HepG2 (cell line): ENCODE results near the gene MAP3K2. TPM values are rescaled to one million over a fixed set of nuclear protein-coding genes. Genes with fewer than 3 reads are reported as not detected.

ENCODE experiments used
- ESRRA ChIP-seq: sonication (generic); formaldehyde crosslinking; IDR thresholded peaks from 2 replicates; pipeline ENCODE4 v1.5.1; 2020; ENCODE audit warnings: mild to moderate bottlenecking, low read depth, missing genetic modification reagents
- GABPA ChIP-seq, 2 experiments: IDR thresholded peaks; 2 replicates each; pipeline ENCODE4 v1.6.1; 2011 to 2016; ENCODE audit warnings: low read depth in 2 of 2, low read length in 1 of 2, missing biosample characterization in 1 of 2, missing genetic modification characterization in 1 of 2
- GTF2F1 ChIP-seq: fragments of 150-350 bp; IDR thresholded peaks from 2 replicates; pipeline ENCODE4 v1.6.1; 2014; ENCODE audit warnings: low read length
- KLF6 ChIP-seq: IDR thresholded peaks from 2 replicates; pipeline ENCODE4 v1.8.0; 2016; ENCODE audit warnings: missing biosample characterization, missing genetic modification reagents
- NAIF1 ChIP-seq: sonication (generic); formaldehyde crosslinking; IDR thresholded peaks from 2 replicates; pipeline ENCODE4 v1.5.0; 2020; ENCODE audit warnings: mild to moderate bottlenecking, missing genetic modification reagents, borderline replicate concordance
- PATZ1 ChIP-seq: sonication (generic); formaldehyde crosslinking; IDR thresholded peaks from 2 replicates; pipeline ENCODE4 v1.4.0; 2020; ENCODE audit warnings: missing genetic modification reagents
- SRSF4 ChIP-seq: fragments of 200-400 bp; formaldehyde crosslinking; IDR thresholded peaks from one replicate; pipeline ENCODE4 v1.6.1; 2018; ENCODE audit warnings: mild to moderate bottlenecking, low read depth, low read length, moderate library complexity; ENCODE audit not compliant: poor library complexity, severe bottlenecking
- TBL1XR1 ChIP-seq: fragments of 150-350 bp; IDR thresholded peaks from 2 replicates; pipeline ENCODE4 v1.6.1; 2014; ENCODE audit warnings: borderline replicate concordance, low read length; ENCODE audit not compliant: partially characterized antibody
- TSC22D2 ChIP-seq: sonication (generic); formaldehyde crosslinking; IDR thresholded peaks from 2 replicates; pipeline ENCODE4 v1.5.1; 2020; ENCODE audit warnings: missing genetic modification reagents, mild to moderate bottlenecking, borderline replicate concordance
- ZFP82 ChIP-seq: sonication (generic); formaldehyde crosslinking; IDR thresholded peaks from 2 replicates; pipeline ENCODE4 v1.5.1; 2020; ENCODE audit warnings: mild to moderate bottlenecking, missing genetic modification reagents, borderline replicate concordance
- ZNF235 ChIP-seq: sonication (generic); formaldehyde crosslinking; IDR thresholded peaks from 2 replicates; pipeline ENCODE4 v1.8.1; 2023; ENCODE audit warnings: mild to moderate bottlenecking, missing genetic modification reagents, borderline replicate concordance
- ZNF253 ChIP-seq: sonication (generic); formaldehyde crosslinking; IDR thresholded peaks from 2 replicates; pipeline ENCODE4 v1.8.0; 2022; ENCODE audit warnings: mild to moderate bottlenecking, missing genetic modification reagents, borderline replicate concordance
- ZNF264 ChIP-seq: sonication (generic); formaldehyde crosslinking; IDR thresholded peaks from 2 replicates; pipeline ENCODE4 v1.4.0; 2020; ENCODE audit warnings: missing genetic modification reagents
- ZNF33A ChIP-seq: sonication (generic); formaldehyde crosslinking; IDR thresholded peaks from 2 replicates; pipeline ENCODE4 v1.5.1; 2020; ENCODE audit warnings: missing genetic modification reagents, mild to moderate bottlenecking, moderate library complexity, borderline replicate concordance
- ZNF44 ChIP-seq: sonication (generic); formaldehyde crosslinking; IDR thresholded peaks from 2 replicates; pipeline ENCODE4 v1.5.1; 2020; ENCODE audit warnings: mild to moderate bottlenecking, missing genetic modification reagents
- ZNF616 ChIP-seq: sonication (generic); formaldehyde crosslinking; IDR thresholded peaks from 2 replicates; pipeline ENCODE4 v1.5.0; 2020; ENCODE audit warnings: low read depth, mild to moderate bottlenecking, missing genetic modification reagents
- ZNF891 ChIP-seq: sonication (generic); formaldehyde crosslinking; IDR thresholded peaks from 2 replicates; pipeline ENCODE4 v1.5.0; 2020; ENCODE audit warnings: mild to moderate bottlenecking, missing genetic modification reagents
- ZSCAN20 ChIP-seq: sonication (generic); formaldehyde crosslinking; IDR thresholded peaks from 2 replicates; pipeline ENCODE4 v1.4.0; 2020; ENCODE audit warnings: missing genetic modification reagents, mild to moderate bottlenecking, borderline replicate concordance
- polyA plus RNA-seq, 8 experiments: library from polyadenylated mRNA; depleted of rRNA in 3 of 8; stranded (reverse) in 7 of 8; unstranded in 1 of 8; fragments of >200 nt; fragmentation: Illumina TruSeq in 4 of 8; extraction: Trizol in 4 of 8; gene quantifications; 2 replicates each; pipeline versions ENCODE4 v1.2.1 to v1.2.3, GENCODE V29; 2011 to 2016; ENCODE audit warnings: low read depth in 4 of 8, missing spikeins in 1 of 8, mixed read lengths in 1 of 8; ENCODE audit not compliant: insufficient read depth in 1 of 8
- total RNA-seq, 5 experiments: library from RNA; depleted of rRNA; stranded (reverse); fragments of >200 nt; fragmentation: Illumina TruSeq; extraction: Trizol; gene quantifications; 2 replicates each; pipeline ENCODE4 v1.2.3, GENCODE V29; 2016; ENCODE audit warnings: low read depth in 1 of 5
- TF ChIP-seq, protein P1 (sequence below): sonication (generic); formaldehyde crosslinking; IDR thresholded peaks from 2 replicates; pipeline ENCODE4 v1.5.0; 2020; ENCODE audit warnings: mild to moderate bottlenecking, missing genetic modification reagents
- TF ChIP-seq, protein P2 (sequence below): sonication (generic); formaldehyde crosslinking; IDR thresholded peaks from 2 replicates; pipeline ENCODE4 v1.8.1; 2023; ENCODE audit warnings: mild to moderate bottlenecking, moderate library complexity, missing genetic modification reagents
- TF ChIP-seq, protein P3 (sequence below): IDR thresholded peaks from 2 replicates; pipeline ENCODE4 v1.6.1; 2016; ENCODE audit warnings: missing genetic modification reagents, missing compliant biosample characterization

MAP3K2 gene
- total and polyA plus RNA-seq, 2 of the 13 experiments (the other 11 are each of a cell fraction or from before 2014, with no cell fraction given), result 12.2 to 37.2 TPM

DNA sequence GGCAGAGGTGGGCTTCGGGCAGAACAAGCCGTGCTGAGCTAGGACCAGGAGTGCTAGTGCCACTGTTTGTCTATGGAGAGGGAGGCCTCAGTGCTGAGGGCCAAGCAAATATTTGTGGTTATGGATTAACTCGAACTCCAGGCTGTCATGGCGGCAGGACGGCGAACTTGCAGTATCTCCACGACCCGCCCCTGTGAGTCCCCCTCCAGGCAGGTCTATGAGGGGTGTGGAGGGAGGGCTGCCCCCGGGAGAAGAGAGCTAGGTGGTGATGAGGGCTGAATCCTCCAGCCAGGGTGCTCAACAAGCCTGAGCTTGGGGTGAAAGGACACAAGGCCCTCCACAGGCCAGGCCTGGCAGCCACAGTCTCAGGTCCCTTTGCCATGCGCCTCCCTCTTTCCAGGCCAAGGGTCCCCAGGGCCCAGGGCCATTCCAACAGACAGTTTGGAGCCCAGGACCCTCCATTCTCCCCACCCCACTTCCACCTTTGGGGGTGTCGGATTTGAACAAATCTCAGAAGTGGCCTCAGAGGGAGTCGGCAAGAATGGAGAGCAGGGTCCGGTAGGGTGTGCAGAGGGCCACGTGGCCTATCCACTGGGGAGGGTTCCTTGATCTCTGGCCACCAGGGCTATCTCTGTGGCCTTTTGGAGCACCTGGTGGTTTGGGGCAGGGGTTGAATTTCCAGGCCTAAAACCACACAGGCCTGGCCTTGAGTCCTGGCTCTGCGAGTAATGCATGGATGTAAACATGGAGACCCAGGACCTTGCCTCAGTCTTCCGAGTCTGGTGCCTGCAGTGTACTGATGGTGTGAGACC is 30.7 kb upstream of the MAP3K2 start, which contains the start of gene PROC (continued):
- TF ChIP-seq ESRRA (CRISPR knock-in tag), result peak; percentile 62; the same call in 1 of the 2 replicates
- peak; percentile 92; the same call in 1 of the 2 replicates for TF ChIP-seq ZNF616 (CRISPR knock-in tag)
- peak; percentile 6 for TF ChIP-seq TBL1XR1
- peak; percentile 94 for TF ChIP-seq ZNF891
- TF ChIP-seq ZNF33A (CRISPR knock-in tag), result no peak
- no peak; the same call in 1 of the 2 replicates for TF ChIP-seq ZFP82
- peak; percentile 69 for TF ChIP-seq ZNF264 (CRISPR knock-in tag)
- no peak; the same call in 1 of the 2 replicates for TF ChIP-seq NAIF1
- no peak for TF ChIP-seq GABPA (IDR thresholded peaks at IDR 0.05; ENCODE audit: low read depth, low read length)
- TF ChIP-seq GABPA (CRISPR knock-in tag; IDR thresholded peaks at IDR 0.05; ENCODE audit: low read depth), result peak; percentile 26; the same call in 1 of the 2 replicates
- TF ChIP-seq PATZ1, result peak; percentile 86
- TF ChIP-seq SRSF4, result no peak
- TF ChIP-seq, protein P1, sequence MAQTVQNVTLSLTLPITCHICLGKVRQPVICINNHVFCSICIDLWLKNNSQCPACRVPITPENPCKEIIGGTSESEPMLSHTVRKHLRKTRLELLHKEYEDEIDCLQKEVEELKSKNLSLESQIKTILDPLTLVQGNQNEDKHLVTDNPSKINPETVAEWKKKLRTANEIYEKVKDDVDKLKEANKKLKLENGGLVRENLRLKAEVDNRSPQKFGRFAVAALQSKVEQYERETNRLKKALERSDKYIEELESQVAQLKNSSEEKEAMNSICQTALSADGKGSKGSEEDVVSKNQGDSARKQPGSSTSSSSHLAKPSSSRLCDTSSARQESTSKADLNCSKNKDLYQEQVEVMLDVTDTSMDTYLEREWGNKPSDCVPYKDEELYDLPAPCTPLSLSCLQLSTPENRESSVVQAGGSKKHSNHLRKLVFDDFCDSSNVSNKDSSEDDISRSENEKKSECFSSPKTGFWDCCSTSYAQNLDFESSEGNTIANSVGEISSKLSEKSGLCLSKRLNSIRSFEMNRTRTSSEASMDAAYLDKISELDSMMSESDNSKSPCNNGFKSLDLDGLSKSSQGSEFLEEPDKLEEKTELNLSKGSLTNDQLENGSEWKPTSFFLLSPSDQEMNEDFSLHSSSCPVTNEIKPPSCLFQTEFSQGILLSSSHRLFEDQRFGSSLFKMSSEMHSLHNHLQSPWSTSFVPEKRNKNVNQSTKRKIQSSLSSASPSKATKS (CRISPR knock-in tag), result no peak; the same call in 1 of the 2 replicates
- no peak for TF ChIP-seq ZSCAN20
- TF ChIP-seq KLF6 (CRISPR knock-in tag), result peak; percentile 63; the same call in 1 of the 2 replicates
- no peak for TF ChIP-seq GTF2F1
- TF ChIP-seq, protein P2, sequence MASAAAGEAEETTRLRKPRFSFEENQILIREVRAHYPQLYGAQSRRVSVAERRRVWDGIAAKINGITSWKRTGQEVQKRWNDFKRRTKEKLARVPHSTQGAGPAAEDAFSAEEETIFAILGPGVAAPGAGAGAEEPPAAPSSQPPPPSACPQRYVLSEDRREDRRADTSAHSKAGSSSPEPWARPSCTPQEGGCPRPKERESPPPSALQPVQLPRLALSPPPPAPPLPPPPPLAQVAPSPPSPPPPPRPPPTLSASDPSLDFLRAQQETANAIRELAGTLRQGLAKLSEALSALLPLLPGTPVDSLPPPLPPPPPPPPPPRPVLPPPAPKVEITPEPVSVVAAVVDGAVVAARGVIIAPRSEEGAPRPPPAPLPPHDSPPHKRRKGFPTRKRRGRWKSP (CRISPR knock-in tag), result peak; percentile 82
- TF ChIP-seq ZNF253 (CRISPR knock-in tag), result 0 out of 2 replicates have a peak, but pooled peaks have one; percentile 92
- TF ChIP-seq ZNF44 (CRISPR knock-in tag), result no peak
- TF ChIP-seq, protein P3, sequence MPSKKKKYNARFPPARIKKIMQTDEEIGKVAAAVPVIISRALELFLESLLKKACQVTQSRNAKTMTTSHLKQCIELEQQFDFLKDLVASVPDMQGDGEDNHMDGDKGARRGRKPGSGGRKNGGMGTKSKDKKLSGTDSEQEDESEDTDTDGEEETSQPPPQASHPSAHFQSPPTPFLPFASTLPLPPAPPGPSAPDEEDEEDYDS (CRISPR knock-in tag), result peak; percentile 79
- TF ChIP-seq ZNF235 (CRISPR knock-in tag), result no peak
- peak; percentile 82; the same call in 1 of the 2 replicates for TF ChIP-seq TSC22D2 (CRISPR knock-in tag)
